MCF 10A (cell line): ENCODE results near the gene FOXN3. TPM values are rescaled to one million over a fixed set of nuclear protein-coding genes. Genes with fewer than 3 reads are reported as not detected.

Experiments used
- BruUV-seq: library from RNA; stranded (reverse); fragments of 400-500 nt; replicated peaks from 2 replicates; lab custom pipeline; 2021; lab: Mats Ljungman, UMichigan
- CTCF ChIA-PET: fragments of 300-600 bp; sonication (Branson Sonifier 250); formaldehyde crosslinking; extraction: SDS; loops from one replicate; lab custom pipeline; 2021; ENCODE audit warnings: antibody characterized with exemption, inconsistent platforms; lab: Yijun Ruan, JAX
- POLR2A ChIA-PET: fragments of 300-600, 350-650 bp; sonication (Branson Sonifier 250); formaldehyde crosslinking; extraction: SDS; loops from one replicate; lab custom pipeline; 2020; ENCODE audit warnings: antibody characterized with exemption, inconsistent platforms; lab: Yijun Ruan, JAX
- DNase-seq: peaks from one replicate; pipeline ENCODE4 v3.0.0-alpha.2; 2018; ENCODE audit not compliant: unreplicated experiment
- H3K27ac Mint-ChIP-seq: one replicate; pipeline ENCODE4 v1.8.0; 2022; ENCODE audit warnings: mild to moderate bottlenecking, low read depth, mixed read lengths; ENCODE audit not compliant: unreplicated experiment
- H3K27me3 Mint-ChIP-seq: one replicate; pipeline ENCODE4 v1.8.0; 2022; ENCODE audit warnings: mixed read lengths; ENCODE audit not compliant: insufficient read depth, unreplicated experiment
- H3K36me3 Mint-ChIP-seq: one replicate; pipeline ENCODE4 v1.8.0; 2022; ENCODE audit warnings: mild to moderate bottlenecking, moderate library complexity, mixed read lengths; ENCODE audit not compliant: insufficient read depth, unreplicated experiment
- H3K4me1 Mint-ChIP-seq: one replicate; pipeline ENCODE4 v1.8.0; 2022; ENCODE audit warnings: mixed read lengths; ENCODE audit not compliant: insufficient read depth, unreplicated experiment
- H3K4me3 Mint-ChIP-seq: one replicate; pipeline ENCODE4 v1.8.0; 2022; ENCODE audit warnings: mild to moderate bottlenecking, moderate library complexity, mixed read lengths; ENCODE audit not compliant: unreplicated experiment
- H3K9me3 Mint-ChIP-seq: one replicate; pipeline ENCODE4 v1.8.0; 2022; ENCODE audit warnings: mixed read lengths; ENCODE audit not compliant: unreplicated experiment
- CTCF ChIP-seq: fragments of 200-600 bp; IDR thresholded peaks from one replicate; pipeline ENCODE4 v1.8.0; 2022; ENCODE audit warnings: antibody characterized with exemption, mild to moderate bottlenecking; ENCODE audit not compliant: unreplicated experiment
- intact Hi-C: fragments of 100-400 bp; cut with micrococcal nuclease; formaldehyde crosslinking; loops from 2 replicates; pipeline ENCODE4 v1.14.1; 2022
- total RNA-seq: library from RNA; stranded (reverse); gene quantifications from 2 replicates; pipeline ENCODE4 v1.2.3, GENCODE V29; 2022

The FOXN3 gene
- total RNA-seq, 1 experiment from 2014 or later = 27.1 TPM

- BruUV-seq = no TSS peak
- Mint-ChIP-seq H3K4me1 (peaks cover 7% of the 10 kb centered on the region), H3K36me3 (peaks cover 10% of the 10 kb centered on the region), H3K4me3 (no peak overlapping the region), H3K27ac (no peak overlapping the region), H3K9me3 (no peaks in the 10 kb centered on the region), H3K27me3 (no peaks in the 10 kb centered on the region)
- ChIA-PET CTCF (no interaction called here), POLR2A (no interaction called here)
- intact Hi-C loops = no loop called here
- no peak for TF ChIP-seq CTCF
- peak; percentile 49 for DNase-seq
These were observed 25.9 kb downstream of the FOXN3 start for GRCh38 chr14:89391123-89391522.

- peaks cover 4% of the 10 kb centered on the region for H3K36me3 Mint-ChIP-seq
- ChIA-PET CTCF (no interaction called here), POLR2A (no interaction called here)
- BruUV-seq = no TSS peak
- no peaks in the 10 kb centered on the region for H3K27me3 Mint-ChIP-seq
- no peak overlapping the region for H3K27ac Mint-ChIP-seq
- H3K4me1 Mint-ChIP-seq = peaks cover 7% of the 10 kb centered on the region
- H3K9me3 Mint-ChIP-seq = no peaks in the 10 kb centered on the region
- peak; percentile 13 for DNase-seq
- no peak overlapping the region for H3K4me3 Mint-ChIP-seq
- no peak for TF ChIP-seq CTCF
- intact Hi-C loops = no loop called here
These were observed 28.2 kb downstream of the FOXN3 start for GRCh38 chr14:89388853-89389252.

GRCh38 chr14:89387922-89388685 is 28.9 kb downstream of the FOXN3 start:
- Mint-ChIP-seq H3K4me1 (no peaks in the 10 kb centered on the region), H3K4me3 (no peak overlapping the region), H3K36me3 (peaks cover 7% of the 10 kb centered on the region), H3K27me3 (no peaks in the 10 kb centered on the region), H3K9me3 (no peaks in the 10 kb centered on the region), H3K27ac (no peak overlapping the region)
- no peak for DNase-seq
- ChIA-PET POLR2A (no interaction called here), CTCF (no interaction called here)
- BruUV-seq = no TSS peak
- intact Hi-C loops = no loop called here
- no peak for TF ChIP-seq CTCF

- H3K4me1 Mint-ChIP-seq = no peaks in the 10 kb centered on the region
- H3K9me3 Mint-ChIP-seq = no peaks in the 10 kb centered on the region
- peaks cover 6% of the 10 kb centered on the region for H3K36me3 Mint-ChIP-seq
- no peaks in the 10 kb centered on the region for H3K27me3 Mint-ChIP-seq
- no peak for TF ChIP-seq CTCF
- DNase-seq = no peak
- POLR2A ChIA-PET = interaction anchor here (1.0 kb wide), 1 partner anchor 22 kb away, joined by 3 read pairs; no protein-coding TSS in a partner anchor
- no peak overlapping the region for H3K4me3 Mint-ChIP-seq
- no TSS peak for BruUV-seq
- intact Hi-C loops = no loop called here
- no peak overlapping the region for H3K27ac Mint-ChIP-seq
- CTCF ChIA-PET = no interaction called here
These were observed 30.7 kb downstream of the FOXN3 start for GRCh38 chr14:89386212-89386886.
